Umbilical cord (tissue), 2 donors: ENCODE results near the gene PSMA6. TPM values are rescaled to one million over a fixed set of nuclear protein-coding genes. Genes with fewer than 3 reads are reported as not detected.
"Not testable (repeated sequence)": the region's sequence is repeated elsewhere in the genome, so short reads cannot be mapped to it uniquely, and the experiment has no call there.

Experiments used
- DNase-seq: peaks from one replicate; pipeline ENCODE4 v3.0.0-alpha.2; 2015; ENCODE audit warnings: low spot score
- total RNA-seq: library from RNA; depleted of rRNA; stranded (reverse); fragments of >200 nt; gene quantifications from one replicate; pipeline ENCODE4 v1.2.3, GENCODE V29; 2014; ENCODE audit warnings: low replicate concordance; ENCODE audit not compliant: insufficient read depth

Gene PSMA6
- 117 TPM for total RNA-seq

DNA sequence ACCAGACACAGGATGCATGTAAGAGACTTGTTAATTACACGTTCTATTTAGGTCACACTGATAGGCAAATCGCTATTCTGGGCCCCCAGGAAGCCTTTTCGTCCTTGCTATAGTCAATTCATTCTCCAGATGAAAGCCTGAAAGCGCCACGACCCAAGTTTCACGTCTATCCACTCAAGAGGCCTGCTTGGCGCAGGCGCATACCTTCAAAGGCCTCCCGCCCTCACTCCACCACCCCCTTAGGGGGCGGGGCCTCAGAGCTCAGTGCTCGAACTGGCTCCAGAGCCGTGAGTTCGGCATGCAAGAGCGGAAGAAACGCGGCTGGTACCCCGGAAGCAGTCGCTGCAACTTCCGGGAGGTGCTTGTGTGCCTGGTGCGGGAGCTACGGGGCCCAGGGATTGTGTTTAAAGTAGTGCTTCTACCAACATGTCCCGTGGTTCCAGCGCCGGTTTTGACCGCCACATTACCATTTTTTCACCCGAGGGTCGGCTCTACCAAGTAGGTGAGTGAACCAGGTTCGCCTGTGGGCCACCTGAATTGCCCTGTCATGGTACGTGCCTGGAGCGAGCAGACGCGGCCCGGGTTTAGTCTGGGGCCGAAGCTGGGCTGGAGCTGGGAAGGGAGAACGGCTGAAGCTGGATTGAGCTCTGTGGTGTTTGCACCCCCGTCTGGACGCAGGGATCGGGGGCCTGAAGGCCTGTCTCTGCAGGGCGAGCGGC lies at the start of gene PSMA6:
Gene PSMA6, plus strand, starts transcription at position 332 of the 719 bp plus-strand sequence. Its CDS starts 95 bp downstream, at position 427.
- peak; percentile 100 for DNase-seq

DNA sequence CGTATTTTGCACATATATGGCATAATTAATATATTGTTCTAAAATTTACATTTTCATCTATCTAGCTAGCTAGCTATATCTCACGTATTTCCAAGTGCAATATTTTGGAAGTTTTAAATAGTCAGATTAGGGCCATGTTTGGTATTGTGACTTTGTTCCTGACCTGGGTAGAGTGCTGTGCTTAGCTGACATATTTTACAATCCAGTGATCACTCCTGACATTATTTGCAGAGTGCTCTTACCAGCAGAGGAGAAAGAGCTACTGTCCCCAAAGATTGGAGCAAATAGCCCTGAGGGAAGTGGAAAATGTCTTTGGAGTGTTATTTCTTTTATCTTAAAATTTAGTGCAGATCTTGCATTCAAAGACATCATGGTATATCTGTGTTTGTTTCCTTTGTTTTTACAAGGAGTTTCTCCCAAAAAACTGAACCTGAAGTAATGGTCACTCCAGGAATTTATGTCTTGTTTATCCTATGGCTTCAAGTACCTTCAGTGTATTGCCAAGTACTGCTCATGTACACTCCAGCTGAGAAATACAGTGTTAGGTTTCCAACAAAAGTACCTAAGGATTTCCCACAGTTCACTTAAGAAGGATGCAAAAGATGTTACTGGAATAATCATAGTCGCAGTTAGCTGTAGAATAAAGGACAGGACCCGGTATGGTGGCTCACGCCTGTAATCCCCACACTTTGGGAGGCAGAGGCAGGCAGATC lies 49.4 kb upstream of the PSMA6 start:
- no peak for DNase-seq

DNA sequence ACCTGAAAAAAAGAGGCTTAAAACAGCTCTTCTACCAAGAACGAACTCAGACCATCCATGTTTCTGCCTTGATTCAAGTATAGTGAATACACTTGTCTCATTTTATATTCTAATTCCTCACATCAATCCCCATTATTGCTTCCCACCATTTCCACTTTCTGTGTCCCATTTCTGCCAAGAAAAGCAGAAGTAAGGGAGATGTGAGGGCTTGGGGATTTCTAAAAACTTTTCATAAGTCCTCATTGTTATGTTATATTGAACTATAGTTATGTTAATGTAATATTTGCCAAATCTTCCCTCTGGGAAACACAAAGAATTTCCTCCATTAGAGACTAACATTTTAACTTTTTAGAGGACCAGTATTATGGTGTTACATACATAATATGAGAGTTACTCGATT lies 48.2 kb upstream of the PSMA6 start:
- no peak for DNase-seq

- DNase-seq: no peak
Observed at GRCh38 chr14:35244542-35244941, 47.6 kb upstream of the PSMA6 start.

GRCh38 chr14:35245051-35245450 lies 47.1 kb upstream of the PSMA6 start:
- DNase-seq: no peak

DNA sequence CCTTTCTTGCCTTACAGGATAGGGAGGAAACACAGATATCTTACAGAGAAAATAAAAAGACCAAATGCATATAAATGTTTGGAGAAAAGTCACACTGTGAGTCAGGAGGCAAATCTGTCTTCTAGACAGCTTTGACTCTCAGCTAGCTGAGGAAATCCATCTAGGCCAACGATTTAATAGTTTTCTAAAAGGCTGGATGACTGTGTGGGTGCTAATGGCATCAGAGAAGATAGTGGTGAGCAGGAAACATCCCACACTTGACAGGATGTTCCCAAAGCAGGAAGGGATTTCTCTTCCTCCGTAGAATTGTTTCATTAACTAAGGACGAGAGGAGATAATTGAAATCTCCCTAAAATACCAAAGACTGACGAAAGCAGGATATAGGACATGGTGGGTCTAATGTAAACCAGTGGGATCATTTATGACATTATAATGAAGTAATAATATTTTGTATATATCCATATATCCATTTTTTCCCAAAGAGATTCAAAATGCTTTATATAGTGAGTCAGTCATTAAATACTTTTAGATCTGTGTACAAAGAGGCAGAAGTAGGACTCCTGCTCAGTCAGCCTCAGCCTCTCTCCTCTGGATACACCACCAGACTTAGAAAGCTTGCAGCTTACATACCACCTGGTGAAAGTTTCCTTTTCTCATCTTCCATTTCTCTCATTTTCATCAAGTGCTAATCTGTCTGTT lies 44.3 kb upstream of the PSMA6 start:
- no peak for DNase-seq

DNA sequence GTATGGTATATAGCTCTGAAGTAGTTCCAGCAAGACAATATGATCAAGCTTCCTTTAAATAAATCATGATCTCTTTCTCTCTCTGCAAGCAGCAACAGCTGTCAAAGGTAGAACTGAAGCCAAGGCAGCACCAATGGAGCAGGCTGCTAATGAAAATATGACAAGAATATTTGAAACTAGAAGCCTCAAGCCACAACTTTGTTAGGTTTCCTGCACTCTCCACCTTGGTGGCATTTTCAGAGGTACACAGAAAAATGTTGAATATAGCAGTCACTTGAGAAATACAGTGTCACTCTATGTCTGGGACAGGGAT lies 43.8 kb upstream of the PSMA6 start:
- DNase-seq: no peak

DNA sequence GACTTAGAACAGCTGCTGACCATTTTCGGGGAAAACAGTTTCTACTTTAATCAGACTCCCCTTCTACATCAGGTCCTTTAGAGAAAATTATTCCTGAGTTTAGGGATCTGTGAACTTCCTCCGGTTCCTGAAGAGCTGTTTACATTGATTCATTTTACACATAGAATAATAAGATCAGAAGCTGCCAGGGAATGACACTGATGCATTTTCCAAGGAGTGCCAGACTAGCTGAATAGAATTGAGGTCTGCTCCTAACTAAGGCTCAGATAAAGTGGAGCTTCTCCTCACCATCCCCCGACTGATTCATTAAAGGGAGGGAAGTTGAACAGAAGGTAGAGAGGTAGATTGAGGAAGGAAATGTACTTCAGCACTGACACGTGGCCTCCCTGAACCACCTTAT lies 41.9 kb upstream of the PSMA6 start:
- no peak for DNase-seq

- DNase-seq: no peak
Observed at GRCh38 chr14:35252451-35252868, 39.7 kb upstream of the PSMA6 start.

- DNase-seq: not testable (repeated sequence)
Observed at GRCh38 chr14:35253056-35253455, 39.1 kb upstream of the PSMA6 start.

DNA sequence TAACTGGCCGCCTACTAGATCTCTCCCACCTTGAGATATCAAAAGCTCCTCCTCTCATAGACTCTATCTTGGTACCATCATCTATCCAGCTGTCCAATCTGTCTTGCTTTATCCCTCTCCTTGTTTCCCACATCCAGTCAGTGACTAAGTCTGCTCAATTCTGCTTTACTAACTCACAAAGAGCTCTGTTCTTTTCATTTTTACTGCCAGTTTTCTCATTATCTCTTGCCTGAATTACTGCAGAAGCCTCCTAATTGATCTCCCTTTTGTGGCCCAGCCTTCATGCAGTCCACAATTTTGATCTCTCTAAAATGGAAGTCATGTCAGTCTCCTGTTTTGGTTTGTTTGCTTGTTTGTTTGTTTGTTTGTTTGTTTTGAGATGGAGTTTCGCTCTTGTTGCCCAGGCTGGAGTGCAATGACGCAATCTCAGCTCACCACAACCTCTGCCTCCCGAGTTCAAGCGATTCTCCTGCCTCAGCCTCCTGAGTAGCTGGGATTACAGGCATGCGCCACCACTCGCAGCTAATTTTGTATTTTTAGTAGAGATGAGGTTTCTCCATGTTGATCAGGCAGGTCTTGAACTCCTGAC lies 38.1 kb upstream of the PSMA6 start:
- not testable (repeated sequence) for DNase-seq

GRCh38 chr14:35254736-35255135 lies 37.4 kb upstream of the PSMA6 start:
- DNase-seq: no peak

- DNase-seq: no peak
Observed at GRCh38 chr14:35255711-35256110, 36.5 kb upstream of the PSMA6 start.

- no peak for DNase-seq
Observed at GRCh38 chr14:35257809-35258208, 34.4 kb upstream of the PSMA6 start.

- DNase-seq: no peak
Observed at GRCh38 chr14:35258420-35258819, 33.8 kb upstream of the PSMA6 start.

DNA sequence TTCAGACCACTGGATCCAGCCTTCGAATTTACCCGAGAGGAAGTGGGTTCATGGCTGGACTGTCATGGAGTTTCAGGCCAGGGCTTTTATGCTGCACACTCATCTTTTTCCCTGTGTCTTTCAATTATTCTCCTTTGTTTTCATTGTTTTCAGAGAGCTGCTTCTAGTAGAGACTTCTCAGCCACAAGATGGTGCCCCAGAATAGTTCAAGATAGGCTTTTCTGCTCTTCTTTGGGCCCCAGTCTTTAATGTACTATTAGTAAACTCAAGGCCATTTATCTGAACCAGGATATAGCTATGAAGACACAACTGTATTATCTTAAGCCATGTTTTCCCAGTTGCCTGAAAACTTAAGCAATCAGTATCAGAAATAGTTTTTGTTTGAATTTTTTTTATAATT lies 30.4 kb upstream of the PSMA6 start:
- peak; percentile 23 for DNase-seq

- no peak for DNase-seq
Observed at GRCh38 chr14:35262436-35262835, 29.7 kb upstream of the PSMA6 start.

GRCh38 chr14:35268946-35269345 lies 23.2 kb upstream of the PSMA6 start:
- no peak for DNase-seq

GRCh38 chr14:35274805-35275204 lies 17.4 kb upstream of the PSMA6 start:
- DNase-seq: no peak

DNA sequence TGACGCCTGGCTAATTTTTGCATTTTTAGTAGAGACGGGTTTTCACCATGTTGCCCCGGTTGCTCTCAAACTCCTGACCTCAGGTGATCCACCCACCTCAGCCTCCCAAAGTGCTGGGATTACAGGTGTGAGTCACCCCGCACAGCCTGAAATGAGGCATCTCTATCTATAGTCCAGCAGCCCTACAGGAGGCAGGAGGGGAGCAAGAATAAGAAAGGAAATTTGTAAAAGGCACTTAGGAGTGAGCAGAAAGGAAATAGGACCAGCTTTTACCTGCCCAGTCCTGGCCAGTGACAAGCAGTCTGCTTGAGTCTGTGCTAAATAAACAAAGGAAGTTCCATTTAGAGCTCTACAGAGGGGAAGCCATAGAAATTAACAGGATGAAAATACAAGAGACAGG lies 15.0 kb upstream of the PSMA6 start:
- DNase-seq: no peak

DNA sequence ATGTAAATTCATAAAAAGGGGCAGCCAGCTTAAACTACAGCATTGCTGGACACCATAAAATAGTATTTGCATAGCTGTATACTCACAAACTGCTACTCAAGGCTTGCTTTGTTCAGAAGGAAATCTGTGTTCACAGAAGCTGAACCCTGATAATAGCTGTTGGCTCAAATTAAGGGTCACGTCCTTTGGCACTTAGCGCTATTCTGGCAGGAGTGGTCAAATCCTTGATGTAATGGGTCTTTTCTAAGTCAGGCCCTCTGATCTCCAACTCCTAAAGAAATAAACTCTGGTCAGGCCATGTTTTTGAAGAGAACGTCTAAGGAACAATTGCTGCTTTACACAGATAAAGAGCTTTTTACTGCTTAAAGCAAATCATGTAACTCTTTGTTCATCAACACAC lies 12.8 kb upstream of the PSMA6 start:
- peak; percentile 15 for DNase-seq

- DNase-seq: no peak
Observed at GRCh38 chr14:35281341-35281740, 10.8 kb upstream of the PSMA6 start.
